ENCODE measurements around the gene CBFA2T3.

DNA sequence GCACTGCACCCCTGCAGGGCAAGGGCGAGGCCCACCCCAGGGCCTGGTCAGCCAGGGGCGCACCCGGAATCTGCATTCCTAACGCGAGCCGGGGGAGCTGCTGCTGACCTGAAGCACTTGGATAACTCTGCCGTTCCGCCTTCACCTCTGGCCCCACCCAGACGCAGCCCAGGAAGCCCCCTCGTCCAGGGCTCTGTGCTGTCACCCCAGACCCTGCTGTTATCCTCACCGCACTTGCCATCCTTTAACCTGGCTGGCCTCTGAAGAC is 97.3 kb downstream of the CBFA2T3 start:
- no peak for TF ChIP-seq CTCF (IDR thresholded peaks at IDR 0.05 in 4 of 5, conservative IDR thresholded peaks at IDR 0.05 in 1 of 5)
- TF ChIP-seq POLR2A (IDR thresholded peaks at IDR 0.05): no peak
